Stimulated activated CD4-positive, alpha-beta T cell treated with anti-CD3 and anti-CD28 coated beads, Interleukin-4, amount 100 ng/mL, for 4 hours (primary cell): ENCODE results near the gene ALDH1A2.
"Not testable (repeated sequence)": the region's sequence is repeated elsewhere in the genome, so short reads cannot be mapped to it uniquely, and the experiment has no call there.

Source experiments
- DNase-seq, 2 experiments: peaks; one replicate each; pipeline ENCODE4 v3.0.0-alpha.2; 2020

The ALDH1A2 gene

GRCh38 chr15:58066042-58066867 lies 744 bp upstream of the ALDH1A2 start:
- DNase-seq, result peak; percentile 13 to 57

GRCh38 chr15:58064980-58065444 lies 499 bp downstream of the ALDH1A2 start:
- peak in 1 of 2 experiments; percentile 0 for DNase-seq

DNA sequence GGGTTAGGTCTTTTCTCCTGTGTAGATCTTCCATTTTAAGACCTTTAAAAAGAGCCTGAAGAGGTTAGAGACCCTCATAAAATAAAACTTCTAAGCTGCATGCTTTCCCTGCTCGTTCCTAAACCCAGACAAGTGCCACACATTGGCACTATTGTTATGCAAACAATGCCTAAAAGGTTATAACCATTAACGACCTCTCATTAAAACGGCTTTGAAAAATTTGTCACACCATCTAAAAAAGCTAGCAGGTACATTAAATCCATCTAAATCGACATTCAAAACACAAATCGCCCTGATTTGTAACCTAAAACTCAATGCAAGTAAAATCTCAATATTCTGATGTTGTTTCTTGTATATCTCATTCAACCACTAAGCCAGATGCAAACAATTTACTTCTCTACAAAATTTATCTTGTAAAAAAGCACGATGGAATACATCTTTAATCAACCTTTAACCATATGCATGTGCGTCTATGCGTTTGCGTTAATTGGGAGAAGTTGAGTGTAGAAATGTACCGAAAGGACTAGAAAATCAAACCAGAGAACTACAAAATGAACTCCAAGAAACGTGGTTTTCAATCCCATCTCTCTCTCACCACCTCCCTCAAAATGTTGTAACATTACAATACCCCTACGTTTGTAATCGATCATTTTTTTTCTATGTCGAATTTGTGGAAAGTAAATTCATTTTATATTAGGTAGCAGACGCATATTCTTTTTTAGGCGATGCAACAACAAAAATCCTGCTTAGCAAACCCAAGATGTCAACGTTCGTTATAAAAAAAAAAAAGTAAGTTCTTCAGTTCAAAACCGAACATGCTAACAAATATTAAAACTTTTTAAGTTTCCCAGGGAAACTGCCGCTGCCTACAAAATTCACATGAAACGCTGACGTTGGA lies 1.2 kb downstream of the ALDH1A2 start:
- no peak for DNase-seq

GRCh38 chr15:58063614-58064013 lies 1.9 kb downstream of the ALDH1A2 start:
- DNase-seq, result no peak

DNA sequence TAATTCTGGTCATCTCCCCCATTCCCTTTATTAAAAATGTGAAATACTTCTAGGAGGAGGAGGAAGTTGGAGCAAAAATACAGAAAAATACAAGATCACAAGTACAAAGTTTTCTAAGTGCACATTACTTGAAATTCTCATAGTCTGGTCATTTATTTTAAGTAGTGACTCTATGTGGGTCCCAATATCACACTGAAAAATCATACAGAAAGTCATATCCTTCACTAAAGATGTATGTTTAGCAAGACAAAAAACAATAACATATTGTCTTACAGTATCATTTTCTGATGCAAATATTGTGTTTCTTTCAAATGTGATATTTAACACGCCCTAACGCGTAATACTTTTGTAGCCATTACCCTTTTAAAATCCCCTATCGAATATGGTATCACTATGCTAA lies 2.5 kb downstream of the ALDH1A2 start:
- no peak for DNase-seq

- no peak for DNase-seq
Observed at GRCh38 chr15:58062175-58062574, 3.3 kb downstream of the ALDH1A2 start.

DNA sequence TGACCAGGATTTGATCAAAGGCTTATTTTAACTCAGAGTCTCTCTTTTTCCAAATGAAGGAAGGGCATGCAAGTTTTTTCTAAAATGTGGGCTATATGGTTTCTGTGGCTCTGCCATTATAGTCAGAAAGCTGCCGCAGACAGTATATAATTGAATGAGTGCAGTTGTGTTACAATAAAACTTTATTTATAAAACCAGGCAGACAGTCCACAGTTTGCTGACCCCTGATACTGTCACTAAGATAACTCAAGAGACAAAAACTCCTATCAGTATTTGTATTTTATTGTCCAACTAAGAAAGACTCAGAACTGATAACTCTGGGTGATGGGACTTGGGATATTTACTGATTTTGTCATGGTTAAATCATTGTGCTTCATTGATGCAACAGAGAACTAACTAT lies 4.9 kb downstream of the ALDH1A2 start:
- DNase-seq, result no peak

DNA sequence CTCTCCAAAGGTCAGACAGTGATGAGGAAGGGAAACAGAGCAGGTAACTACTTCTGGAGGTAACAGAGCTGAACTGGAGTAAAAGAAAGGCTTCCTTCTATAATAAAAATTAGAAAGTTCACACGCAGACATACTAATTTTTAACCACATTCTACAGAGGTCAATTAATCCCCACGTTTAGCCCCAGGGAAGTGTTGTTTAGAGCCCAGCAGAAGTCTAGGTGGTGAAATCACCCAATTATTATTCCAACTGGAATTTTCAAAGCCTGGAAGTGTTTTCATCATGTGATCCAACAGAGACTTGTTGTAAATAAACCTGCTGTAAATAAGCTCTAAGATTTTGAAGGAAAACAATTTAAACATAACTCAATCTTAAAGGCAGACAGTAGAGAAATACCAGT lies 6.8 kb downstream of the ALDH1A2 start:
- no peak for DNase-seq

GRCh38 chr15:58058073-58058472 lies 7.4 kb downstream of the ALDH1A2 start:
- no peak for DNase-seq

- DNase-seq, result no peak
Observed at GRCh38 chr15:58057559-58057958, 8.0 kb downstream of the ALDH1A2 start.

- DNase-seq, result no peak
Observed at GRCh38 chr15:58056015-58056414, 9.5 kb downstream of the ALDH1A2 start.

GRCh38 chr15:58053315-58054153 lies 12.0 kb downstream of the ALDH1A2 start:
- no peak for DNase-seq

DNA sequence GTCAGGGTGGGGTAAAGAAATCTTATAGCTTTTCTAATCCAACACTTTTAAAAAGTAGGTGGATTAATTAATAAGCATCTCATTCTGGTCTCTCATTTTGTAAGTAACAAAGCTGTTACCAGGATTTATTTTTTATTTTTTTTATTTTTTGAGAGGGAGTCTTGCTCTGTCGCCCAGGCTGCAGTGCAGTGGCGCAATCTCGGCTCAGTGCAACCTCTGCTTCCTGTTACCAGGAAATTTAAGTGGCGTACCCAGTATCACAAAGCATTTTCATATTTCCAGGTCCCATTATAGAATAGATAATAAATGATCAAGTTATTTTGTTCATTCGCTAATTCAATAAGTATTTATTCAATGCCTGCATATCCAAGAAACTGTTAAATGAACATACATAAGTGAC lies 13.2 kb downstream of the ALDH1A2 start:
- no peak for DNase-seq

DNA sequence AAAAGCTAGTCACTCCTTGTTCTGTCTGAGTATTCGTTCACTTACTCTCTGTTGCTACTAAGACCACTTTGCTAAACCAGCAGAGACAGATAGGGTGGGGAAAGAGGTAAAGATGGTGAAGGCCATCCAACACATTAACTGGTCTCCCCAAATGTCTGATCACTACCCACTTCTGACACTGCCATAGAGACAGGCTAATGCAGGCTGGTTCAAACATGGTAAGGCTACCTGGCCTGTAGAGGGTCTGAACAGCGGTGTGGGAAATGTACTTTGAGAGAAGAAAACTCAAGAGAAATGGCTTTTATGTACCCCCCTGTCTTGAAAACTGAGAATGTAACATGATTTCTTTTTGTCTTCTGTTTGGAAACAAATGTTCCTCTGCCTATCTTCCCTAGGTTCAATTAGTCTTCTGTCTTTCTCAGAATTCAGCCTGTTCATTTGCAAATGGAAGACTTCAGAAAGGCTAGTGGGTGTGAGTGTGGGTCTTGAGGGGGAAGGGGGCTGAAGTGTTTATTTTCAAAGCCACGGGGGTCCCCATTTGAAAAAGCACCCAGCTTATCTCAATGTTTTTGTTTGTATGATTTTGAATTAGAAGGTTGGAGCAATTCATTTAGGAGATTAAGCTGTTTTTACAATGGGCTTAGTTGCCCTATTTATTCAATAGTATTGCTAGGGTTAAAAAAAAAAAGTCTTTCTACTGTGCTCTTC lies 15.8 kb downstream of the ALDH1A2 start:
- DNase-seq, result no peak

DNA sequence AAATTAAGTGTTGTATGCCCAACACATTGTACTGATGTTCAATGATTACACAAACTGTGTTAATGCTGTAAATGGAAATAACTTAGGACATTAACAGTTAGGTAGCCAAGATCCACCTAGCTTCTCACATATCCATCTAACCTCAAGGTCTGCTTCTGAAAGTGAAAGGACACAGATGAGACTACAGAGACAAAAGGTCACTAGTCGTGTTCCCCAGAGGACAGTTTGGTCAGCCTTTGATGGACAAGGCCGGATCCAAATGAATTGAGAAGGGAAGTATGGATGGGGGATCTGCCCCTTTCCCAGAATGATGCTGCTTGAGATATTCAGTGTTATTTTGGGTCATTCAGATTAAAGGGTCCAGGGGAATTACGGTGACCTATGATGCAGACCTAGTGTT lies 17.2 kb downstream of the ALDH1A2 start:
- no peak for DNase-seq

DNA sequence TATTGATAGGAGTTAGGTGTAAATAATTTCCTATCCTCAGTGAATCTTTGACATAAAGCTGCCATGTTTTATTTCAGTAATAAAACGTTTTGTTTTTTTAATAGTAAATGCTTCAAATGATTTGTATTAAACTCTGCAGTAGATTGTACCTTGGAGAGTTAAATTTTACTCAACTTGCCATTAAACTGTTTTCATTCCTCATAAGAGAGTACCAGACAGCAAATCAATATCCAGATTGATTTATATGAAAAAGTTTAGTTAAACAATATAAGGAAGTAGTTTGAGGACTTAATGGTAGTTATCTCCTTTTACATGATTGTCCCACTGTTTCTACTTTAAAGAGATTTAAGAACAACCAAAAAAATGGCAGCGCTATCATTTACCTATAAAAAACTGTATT lies 18.4 kb downstream of the ALDH1A2 start:
- no peak for DNase-seq

- no peak for DNase-seq
Observed at GRCh38 chr15:58046467-58046866, 19.0 kb downstream of the ALDH1A2 start.

GRCh38 chr15:58045376-58045775 lies 20.1 kb downstream of the ALDH1A2 start:
- DNase-seq, result not testable (repeated sequence)

GRCh38 chr15:58044551-58044950 lies 21.0 kb downstream of the ALDH1A2 start:
- no peak for DNase-seq

DNA sequence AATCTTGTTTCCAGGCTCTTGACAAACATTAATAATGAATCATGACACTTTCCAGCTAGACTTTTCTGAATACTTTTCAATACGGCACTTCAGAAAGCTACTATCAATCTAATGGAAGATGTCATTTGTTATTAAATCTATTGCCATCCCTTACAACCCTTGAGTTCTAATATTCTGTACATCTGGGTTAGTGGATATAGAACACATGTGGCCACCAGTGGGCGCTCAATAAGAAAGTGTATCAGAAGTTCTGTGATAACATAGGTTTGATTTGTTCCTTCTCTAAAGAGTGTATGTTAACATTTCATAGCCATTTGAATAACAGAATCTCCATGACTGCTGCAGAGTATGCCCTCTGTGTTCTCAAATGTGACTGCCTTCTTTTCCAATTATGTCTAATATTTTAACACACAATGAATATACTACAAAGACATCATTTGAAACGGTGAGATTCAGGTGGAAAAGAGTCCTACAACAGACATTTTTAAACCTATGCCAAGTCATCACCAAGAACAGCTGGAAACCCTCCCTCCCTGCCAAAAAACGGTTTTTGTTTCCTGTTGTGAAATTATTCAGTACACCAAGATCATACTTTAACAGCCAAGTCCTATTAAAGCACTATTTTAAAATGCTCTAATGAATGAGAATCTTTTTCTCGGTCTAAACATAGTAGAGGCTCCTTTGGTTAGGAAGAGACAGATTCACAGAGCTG lies 22.2 kb downstream of the ALDH1A2 start:
- peak in 1 of 2 experiments; percentile 46 for DNase-seq

DNA sequence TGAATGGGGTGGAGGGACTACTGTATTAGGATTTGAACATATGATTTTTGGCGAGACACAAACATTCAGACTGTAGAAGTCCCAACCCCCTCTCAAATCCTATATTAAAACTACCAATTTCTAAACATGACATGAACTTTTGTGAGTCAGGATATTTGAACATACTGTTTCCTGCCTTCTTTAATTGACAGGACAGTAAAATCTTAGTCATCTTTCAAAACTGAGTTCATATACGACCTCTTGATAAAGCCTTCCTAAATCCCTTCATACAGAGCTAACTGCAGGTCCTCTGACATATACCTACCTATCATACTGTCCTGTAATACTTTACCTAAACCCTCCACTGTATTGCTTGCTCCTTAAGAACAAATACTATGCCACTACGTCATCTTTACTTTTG lies 23.5 kb downstream of the ALDH1A2 start:
- DNase-seq, result no peak

DNA sequence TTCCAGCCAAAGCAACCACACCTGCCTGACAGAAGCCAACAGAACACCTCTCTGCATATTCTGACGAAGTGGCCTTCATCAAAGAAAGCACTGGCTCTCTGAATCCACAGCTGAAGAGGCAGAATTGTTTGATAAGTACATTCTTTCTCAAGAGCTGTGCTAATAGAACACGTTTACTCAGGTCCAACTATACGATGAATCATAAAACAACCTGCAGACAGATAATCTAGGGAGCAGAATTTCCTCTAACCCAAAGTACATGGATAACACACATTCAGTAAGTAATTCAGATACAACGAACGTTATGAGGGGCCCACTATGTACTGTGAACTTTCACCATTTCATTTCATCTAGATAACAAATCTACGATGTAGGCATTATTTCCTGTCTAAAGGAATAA lies 25.4 kb downstream of the ALDH1A2 start:
- DNase-seq, result no peak
